WTC11 (cell line): ENCODE results near the gene COX6A1. TPM values are rescaled to one million over a fixed set of nuclear protein-coding genes. Genes with fewer than 3 reads are reported as not detected.
A peak's percentile ranks its signal among the peaks of the same experiment; 100 is the strongest.

Source experiments
- ATAC-seq: fragments of 200-7000 bp; cut with Tn5 transposase; 2 replicates; pipeline ENCODE4 v1.10.0; 2021; ENCODE audit warnings: mild to moderate bottlenecking, moderate library complexity
- CTCF ChIA-PET: fragments of 300-600 bp; sonication (Branson Sonifier 250); formaldehyde crosslinking; loops from one replicate; lab custom pipeline; 2021; ENCODE audit warnings: antibody characterized with exemption; lab: Charles Lee
- POLR2A ChIA-PET: fragments of 350-600 bp; sonication (Branson Sonifier 250); formaldehyde crosslinking; loops from one replicate; lab custom pipeline; 2021; ENCODE audit warnings: antibody characterized with exemption; lab: Charles Lee
- DNase-seq: peaks from one replicate; pipeline ENCODE4 v3.0.0; 2021; ENCODE audit warnings: low spot score
- H3K27ac Mint-ChIP-seq: 2 replicates; pipeline ENCODE4 v1.8.0; 2021; ENCODE audit warnings: mixed read lengths
- H3K27me3 Mint-ChIP-seq: 2 replicates; pipeline ENCODE4 v1.8.0; 2021; ENCODE audit warnings: low read depth, mild to moderate bottlenecking, moderate library complexity, mixed read lengths
- H3K36me3 Mint-ChIP-seq: 2 replicates; pipeline ENCODE4 v1.8.0; 2021; ENCODE audit warnings: mixed read lengths
- H3K4me1 Mint-ChIP-seq: 2 replicates; pipeline ENCODE4 v1.8.0; 2022; ENCODE audit warnings: mixed read lengths
- H3K4me3 Mint-ChIP-seq: 2 replicates; pipeline ENCODE4 v1.8.0; 2021; ENCODE audit warnings: mild to moderate bottlenecking, moderate library complexity, mixed read lengths
- H3K9me3 Mint-ChIP-seq: 2 replicates; pipeline ENCODE4 v1.8.0; 2021; ENCODE audit warnings: mixed read lengths
- CREB1 ChIP-seq: sonication (generic); formaldehyde crosslinking; IDR thresholded peaks from 2 replicates; pipeline ENCODE4 v1.8.0; 2023; ENCODE audit warnings: mild to moderate bottlenecking, missing genetic modification reagents
- EMX1 ChIP-seq: fragments of 250-450 bp; sonication (Bioruptor Pico); IDR thresholded peaks from 2 replicates; pipeline ENCODE4 v1.8.0; 2021; ENCODE audit warnings: mild to moderate bottlenecking
- ERG ChIP-seq: fragments of 250-450 bp; sonication (Bioruptor Pico); IDR thresholded peaks from 2 replicates; pipeline ENCODE4 v1.8.0; 2021; ENCODE audit warnings: mild to moderate bottlenecking
- FOXP1 ChIP-seq: sonication (generic); formaldehyde crosslinking; IDR thresholded peaks from 2 replicates; pipeline ENCODE4 v1.8.0; 2022; ENCODE audit warnings: missing genetic modification reagents, mild to moderate bottlenecking, moderate library complexity, borderline replicate concordance
- FOXP4 ChIP-seq: sonication (generic); formaldehyde crosslinking; IDR thresholded peaks from 2 replicates; pipeline ENCODE4 v1.8.0; 2022; ENCODE audit warnings: mild to moderate bottlenecking, missing genetic modification reagents
- GABPB1 ChIP-seq: sonication (generic); formaldehyde crosslinking; IDR thresholded peaks from 2 replicates; pipeline ENCODE4 v1.8.1; 2023; ENCODE audit warnings: mild to moderate bottlenecking, missing genetic modification reagents
- GTF2I ChIP-seq: fragments of 250-450 bp; sonication (Bioruptor Pico); conservative IDR thresholded peaks from 2 replicates; pipeline ENCODE4 v1.4.0; 2021; ENCODE audit warnings: mild to moderate bottlenecking
- HMGXB4 ChIP-seq: sonication (generic); formaldehyde crosslinking; IDR thresholded peaks from 2 replicates; pipeline ENCODE4 v1.8.1; 2023; ENCODE audit warnings: mild to moderate bottlenecking, moderate library complexity, missing genetic modification reagents
- NFYB ChIP-seq: sonication (generic); formaldehyde crosslinking; conservative IDR thresholded peaks from 2 replicates; pipeline ENCODE4 v1.8.0; 2022; ENCODE audit warnings: low read depth, missing genetic modification reagents
- RELA ChIP-seq: sonication (generic); formaldehyde crosslinking; IDR thresholded peaks from 2 replicates; pipeline ENCODE4 v1.8.1; 2022; ENCODE audit warnings: missing genetic modification reagents, mild to moderate bottlenecking, borderline replicate concordance
- SP1 ChIP-seq: sonication (generic); formaldehyde crosslinking; conservative IDR thresholded peaks from 2 replicates; pipeline ENCODE4 v1.8.1; 2022; ENCODE audit warnings: missing genetic modification reagents
- TCF7 ChIP-seq: sonication (generic); formaldehyde crosslinking; IDR thresholded peaks from 2 replicates; pipeline ENCODE4 v1.8.0; 2022; ENCODE audit warnings: mild to moderate bottlenecking, low read depth, missing genetic modification reagents, moderate library complexity
- TP53 ChIP-seq: sonication (generic); formaldehyde crosslinking; IDR thresholded peaks from 2 replicates; pipeline ENCODE4 v1.8.1; 2023; ENCODE audit warnings: mild to moderate bottlenecking, missing genetic modification reagents
- USF1 ChIP-seq: sonication (generic); formaldehyde crosslinking; IDR thresholded peaks from 2 replicates; pipeline ENCODE4 v1.8.0; 2022; ENCODE audit warnings: mild to moderate bottlenecking, missing genetic modification reagents
- USF2 ChIP-seq: sonication (generic); formaldehyde crosslinking; IDR thresholded peaks from 2 replicates; pipeline ENCODE4 v1.8.1; 2023; ENCODE audit warnings: mild to moderate bottlenecking, missing genetic modification reagents, moderate library complexity
- ZNF232 ChIP-seq: sonication (generic); formaldehyde crosslinking; IDR thresholded peaks from 2 replicates; pipeline ENCODE4 v1.8.0; 2022; ENCODE audit warnings: mild to moderate bottlenecking, missing genetic modification reagents
- ZNF396 ChIP-seq: fragments of 250-450 bp; sonication (Bioruptor Pico); IDR thresholded peaks from 2 replicates; pipeline ENCODE4 v1.8.0; 2021; ENCODE audit warnings: mild to moderate bottlenecking, moderate library complexity, borderline replicate concordance
- ZNF416 ChIP-seq: fragments of 250-450 bp; sonication (Bioruptor Pico); IDR thresholded peaks from 2 replicates; pipeline ENCODE4 v1.9.0; 2021; ENCODE audit warnings: mild to moderate bottlenecking, inconsistent platforms
- ZNF512 ChIP-seq: sonication (generic); formaldehyde crosslinking; IDR thresholded peaks from 2 replicates; pipeline ENCODE4 v1.8.1; 2022; ENCODE audit warnings: missing genetic modification reagents, borderline replicate concordance
- ZNF671 ChIP-seq: fragments of 250-450 bp; sonication (Bioruptor Pico); IDR thresholded peaks from 2 replicates; pipeline ENCODE4 v1.8.0; 2021; ENCODE audit warnings: mild to moderate bottlenecking
- total RNA-seq: library from RNA; stranded (reverse); gene quantifications from 3 replicates; pipeline ENCODE4 v1.2.3, GENCODE V29; 2021

COX6A1 gene
- total RNA-seq, 1 experiment from 2014 or later: 573 TPM

GRCh38 chr12:120403869-120404268 is 34.0 kb upstream of the COX6A1 start:
- H3K4me1 Mint-ChIP-seq: peaks cover 19% of the 10 kb centered on the region
- TF ChIP-seq EMX1 (CRISPR knock-in tag) (no peak), CREB1 (CRISPR knock-in tag) (no peak), TCF7 (CRISPR knock-in tag) (no peak), TP53 (CRISPR knock-in tag) (no peak), SP1 (CRISPR knock-in tag) (no peak), GABPB1 (no peak), FOXP1 (CRISPR knock-in tag) (no peak), ZNF416 (CRISPR knock-in tag) (no peak), HMGXB4 (no peak), ZNF512 (no peak), NFYB (CRISPR knock-in tag) (no peak), ERG (no peak), ZNF232 (CRISPR knock-in tag) (no peak), USF1 (CRISPR knock-in tag) (no peak), USF2 (CRISPR knock-in tag) (no peak), GTF2I (CRISPR knock-in tag) (no peak), FOXP4 (no peak)
- CTCF ChIA-PET: interaction anchor here (0.7 to 2.7 kb wide), 2 partner anchors 26 to 36 kb away, joined by 3 to 24 read pairs; no protein-coding TSS in a partner anchor
- no peaks in the 10 kb centered on the region for H3K27me3 Mint-ChIP-seq
- H3K27ac Mint-ChIP-seq: 0 out of 2 replicates have a peak overlapping the region, but pooled peaks have one; percentile 49
- POLR2A ChIA-PET: interaction anchor here (0.6 kb wide), 1 partner anchor 15 kb away, joined by 3 read pairs; no protein-coding TSS in a partner anchor
- DNase-seq (no peak), ATAC-seq (no peak)
- H3K9me3 Mint-ChIP-seq: peaks cover 4% of the 10 kb centered on the region
- no peak overlapping the region for H3K4me3 Mint-ChIP-seq
- H3K36me3 Mint-ChIP-seq: no peaks in the 10 kb centered on the region

- Mint-ChIP-seq H3K4me1 (peaks cover 19% of the 10 kb centered on the region), H3K9me3 (peaks cover 4% of the 10 kb centered on the region), H3K4me3 (no peak overlapping the region), H3K36me3 (no peaks in the 10 kb centered on the region), H3K27ac (no peak overlapping the region), H3K27me3 (no peaks in the 10 kb centered on the region)
- ATAC-seq: no peak
- POLR2A ChIA-PET: no interaction called here
- no peak for TF ChIP-seq ZNF671
- TF ChIP-seq USF2 (CRISPR knock-in tag): peak; percentile 72
- no peak for TF ChIP-seq ZNF396 (CRISPR knock-in tag)
- no peak for TF ChIP-seq ERG
- TF ChIP-seq RELA (CRISPR knock-in tag): no peak
- TF ChIP-seq FOXP1 (CRISPR knock-in tag): no peak
- no peak for DNase-seq
- CTCF ChIA-PET: interaction anchor here (0.7 to 1.0 kb wide), 2 partner anchors 26 kb away, joined by 3 read pairs; no protein-coding TSS in a partner anchor
These were observed 33.6 kb upstream of the COX6A1 start for GRCh38 chr12:120404271-120404670.
